ENCODE measurements around the gene TBC1D10A. TPM values are rescaled to one million over a fixed set of nuclear protein-coding genes. Genes with fewer than 3 reads are reported as not detected.
"Not testable (repeated sequence)": the region's sequence is repeated elsewhere in the genome, so short reads cannot be mapped to it uniquely, and the experiment has no call there.

The TBC1D10A gene
- total RNA-seq, 2 donors from 2014 or later, result 12.1 to 13.7 TPM

DNA sequence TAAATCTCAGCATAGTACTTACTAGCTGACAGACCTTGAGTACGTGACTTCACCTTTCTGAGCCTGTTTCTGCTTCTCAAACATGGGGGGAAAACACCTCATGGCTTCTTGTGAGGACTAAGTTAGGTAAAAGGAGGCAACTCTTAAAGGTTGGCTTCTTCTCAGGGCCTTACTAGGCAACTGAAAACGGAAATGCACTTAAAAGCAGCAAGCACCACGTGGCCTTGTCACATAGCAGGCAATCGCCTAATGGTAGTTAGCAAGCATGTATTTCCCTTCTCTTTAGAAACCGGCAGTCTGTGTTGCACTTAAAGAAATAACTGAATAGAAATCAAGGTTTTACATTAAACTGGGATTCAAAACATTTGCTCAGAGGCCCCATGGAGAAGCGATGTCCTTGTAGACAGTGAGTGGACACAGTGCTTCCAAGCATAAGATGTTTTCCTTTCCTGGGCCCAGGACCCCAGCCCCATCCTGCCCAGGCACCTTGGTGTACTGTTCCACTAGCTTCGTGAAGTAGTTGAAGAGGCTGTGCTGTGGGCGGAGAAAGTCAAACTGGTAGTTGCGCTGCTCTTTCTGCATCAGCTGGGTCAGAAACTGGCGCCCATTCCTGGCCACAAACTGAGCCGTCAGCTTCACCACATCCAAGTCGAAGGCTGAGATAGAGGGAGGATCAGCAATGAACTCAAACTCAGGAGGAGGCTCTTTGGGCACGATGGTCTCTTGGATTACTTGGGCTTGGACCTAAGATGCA lies 17.9 kb upstream of the TBC1D10A start:
- no peaks in the 10 kb centered on the region for H3K27me3 ChIP-seq (ENCODE audit: control insufficient read depth, insufficient read depth, low read length, poor library complexity, severe bottlenecking)
- H3K4me1 ChIP-seq (ENCODE audit: control insufficient read depth, insufficient read depth, low read length), result no peaks in the 10 kb centered on the region
- Mint-ChIP-seq H3K27ac (no peak overlapping the region), H3K27me3 (ENCODE audit: insufficient read depth) (no peaks in the 10 kb centered on the region), H3K36me3 (ENCODE audit: low read depth) (peaks cover 81% of the 10 kb centered on the region), H3K4me1 (no peaks in the 10 kb centered on the region), H3K9me3 (no peaks in the 10 kb centered on the region), H3K4me3 (no peak overlapping the region)
- TF ChIP-seq, protein P1, sequence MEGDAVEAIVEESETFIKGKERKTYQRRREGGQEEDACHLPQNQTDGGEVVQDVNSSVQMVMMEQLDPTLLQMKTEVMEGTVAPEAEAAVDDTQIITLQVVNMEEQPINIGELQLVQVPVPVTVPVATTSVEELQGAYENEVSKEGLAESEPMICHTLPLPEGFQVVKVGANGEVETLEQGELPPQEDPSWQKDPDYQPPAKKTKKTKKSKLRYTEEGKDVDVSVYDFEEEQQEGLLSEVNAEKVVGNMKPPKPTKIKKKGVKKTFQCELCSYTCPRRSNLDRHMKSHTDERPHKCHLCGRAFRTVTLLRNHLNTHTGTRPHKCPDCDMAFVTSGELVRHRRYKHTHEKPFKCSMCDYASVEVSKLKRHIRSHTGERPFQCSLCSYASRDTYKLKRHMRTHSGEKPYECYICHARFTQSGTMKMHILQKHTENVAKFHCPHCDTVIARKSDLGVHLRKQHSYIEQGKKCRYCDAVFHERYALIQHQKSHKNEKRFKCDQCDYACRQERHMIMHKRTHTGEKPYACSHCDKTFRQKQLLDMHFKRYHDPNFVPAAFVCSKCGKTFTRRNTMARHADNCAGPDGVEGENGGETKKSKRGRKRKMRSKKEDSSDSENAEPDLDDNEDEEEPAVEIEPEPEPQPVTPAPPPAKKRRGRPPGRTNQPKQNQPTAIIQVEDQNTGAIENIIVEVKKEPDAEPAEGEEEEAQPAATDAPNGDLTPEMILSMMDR (conservative IDR thresholded peaks at IDR 0.05), result no peak
- 95 to 97% methylated on average over 10 to 13 of the region's 13 CpGs for WGBS, 2 experiments (ENCODE audit: insufficient coverage in 1 of 2, insufficient read length in 1 of 2)
- DNase-seq, result no peak
- H3K9ac ChIP-seq (ENCODE audit: extremely low read depth, low read length, poor library complexity, severe bottlenecking), result no peak overlapping the region
- H3K9me3 ChIP-seq (ENCODE audit: control insufficient read depth, low read length), result no peaks in the 10 kb centered on the region
- no peak overlapping the region for H3K4me3 ChIP-seq (ENCODE audit: low read length)
- H3K27ac ChIP-seq (ENCODE audit: low read depth, low read length), result no peak overlapping the region
- peaks cover 92% of the 10 kb centered on the region for H3K36me3 ChIP-seq (ENCODE audit: control insufficient read depth, insufficient read depth, low read length)

DNA sequence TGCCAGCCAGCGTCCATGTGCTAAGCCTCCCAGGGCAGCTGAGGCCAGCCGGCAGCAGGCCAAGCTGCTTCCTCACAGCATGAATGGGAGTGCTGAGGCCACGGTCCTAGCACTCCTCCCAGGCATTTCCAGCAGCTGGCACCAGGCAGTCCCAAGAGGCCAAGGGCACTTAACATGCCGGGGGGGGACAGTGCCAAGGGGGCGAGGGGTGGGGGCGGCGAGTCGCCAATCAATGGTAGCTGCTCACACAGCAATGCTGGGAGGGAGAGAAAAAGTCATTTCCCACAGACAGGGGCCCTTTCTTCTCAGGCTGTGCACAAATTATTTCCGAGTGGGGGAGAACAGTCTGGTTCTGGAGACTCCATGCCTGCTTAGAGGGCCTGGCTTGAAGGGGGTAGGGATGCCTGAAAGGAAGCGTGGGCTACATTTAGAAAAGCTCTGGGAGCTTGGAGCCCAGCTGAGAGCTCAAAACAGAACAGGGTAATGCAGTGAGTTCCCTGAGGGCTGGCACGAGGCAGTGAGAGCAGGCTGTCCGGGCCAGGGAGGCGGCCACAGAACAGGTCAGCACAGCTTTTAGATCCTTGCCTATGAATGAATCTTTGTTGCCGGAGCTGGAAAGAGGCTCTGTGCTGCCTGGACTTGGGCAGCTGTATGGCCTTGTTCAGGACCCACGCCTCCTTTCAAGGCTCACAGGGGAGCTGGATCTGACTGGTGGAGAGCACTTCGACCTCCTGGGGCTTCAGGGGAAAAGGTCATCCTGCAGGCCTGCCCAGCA lies 14.4 kb upstream of the TBC1D10A start:
- TF ChIP-seq, protein P1 (conservative IDR thresholded peaks at IDR 0.05), result no peak
- no peaks in the 10 kb centered on the region for H3K4me1 ChIP-seq (ENCODE audit: control insufficient read depth, insufficient read depth, low read length)

DNA sequence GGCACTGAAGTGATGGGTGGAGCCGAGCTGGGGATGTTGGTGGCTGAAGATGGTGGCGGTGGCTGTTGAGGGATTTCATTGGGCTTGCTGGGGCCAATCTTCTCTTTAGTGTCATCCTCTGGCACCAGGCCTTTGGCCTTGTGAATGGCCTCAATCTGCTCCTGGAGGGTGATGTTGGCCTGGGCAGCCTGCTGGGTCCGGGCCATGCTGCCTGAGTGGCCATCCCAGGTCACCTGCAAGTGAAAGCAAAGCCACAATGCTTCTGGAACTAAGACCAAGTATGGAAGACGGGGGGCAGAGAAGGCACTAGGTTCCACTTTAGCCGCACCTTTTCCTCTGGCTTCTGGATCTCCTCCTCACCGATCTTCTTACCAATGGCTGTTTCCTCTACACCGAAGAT lies 12.1 kb upstream of the TBC1D10A start:
- TF ChIP-seq, protein P1 (conservative IDR thresholded peaks at IDR 0.05), result no peak
- Mint-ChIP-seq H3K4me3 (no peak overlapping the region), H3K27me3 (ENCODE audit: insufficient read depth) (no peaks in the 10 kb centered on the region), H3K9me3 (no peaks in the 10 kb centered on the region), H3K27ac (no peak overlapping the region), H3K36me3 (ENCODE audit: low read depth) (peaks cover 95% of the 10 kb centered on the region), H3K4me1 (no peaks in the 10 kb centered on the region)
- DNase-seq, result no peak
- H3K9ac ChIP-seq (ENCODE audit: extremely low read depth, low read length, poor library complexity, severe bottlenecking), result no peak overlapping the region
- no peaks in the 10 kb centered on the region for H3K4me1 ChIP-seq (ENCODE audit: control insufficient read depth, insufficient read depth, low read length)
- no peaks in the 10 kb centered on the region for H3K9me3 ChIP-seq (ENCODE audit: control insufficient read depth, low read length)
- H3K4me3 ChIP-seq (ENCODE audit: low read length), result no peak overlapping the region
- WGBS, 2 experiments (ENCODE audit: insufficient coverage in 1 of 2, insufficient read length in 1 of 2), result 89 to 94% methylated on average over 4 to 7 of the region's 7 CpGs
- no peak overlapping the region for H3K27ac ChIP-seq (ENCODE audit: low read depth, low read length)
- no peaks in the 10 kb centered on the region for H3K27me3 ChIP-seq (ENCODE audit: control insufficient read depth, insufficient read depth, low read length, poor library complexity, severe bottlenecking)
- peaks cover 89% of the 10 kb centered on the region for H3K36me3 ChIP-seq (ENCODE audit: control insufficient read depth, insufficient read depth, low read length)

More for the DNA sequence above, 14.4 kb upstream of the TBC1D10A start:
- no peak overlapping the region for H3K4me3 ChIP-seq (ENCODE audit: low read length)
- peaks cover 89% of the 10 kb centered on the region for H3K36me3 ChIP-seq (ENCODE audit: control insufficient read depth, insufficient read depth, low read length)
- no peak overlapping the region for H3K9ac ChIP-seq (ENCODE audit: extremely low read depth, low read length, poor library complexity, severe bottlenecking)
- no peaks in the 10 kb centered on the region for H3K9me3 Mint-ChIP-seq
- no peaks in the 10 kb centered on the region for H3K4me1 Mint-ChIP-seq
- no peak overlapping the region for H3K27ac Mint-ChIP-seq
- no peaks in the 10 kb centered on the region for H3K27me3 Mint-ChIP-seq (ENCODE audit: insufficient read depth)
- H3K9me3 ChIP-seq (ENCODE audit: control insufficient read depth, low read length), result no peaks in the 10 kb centered on the region
- H3K4me3 Mint-ChIP-seq, result no peak overlapping the region
- WGBS, 2 experiments (ENCODE audit: insufficient coverage in 1 of 2, insufficient read length in 1 of 2), result 91 to 93% methylated on average over 11 to 16 of the region's 16 CpGs
- H3K27ac ChIP-seq (ENCODE audit: low read depth, low read length), result no peak overlapping the region
- H3K36me3 Mint-ChIP-seq (ENCODE audit: low read depth), result peaks cover 94% of the 10 kb centered on the region
- no peaks in the 10 kb centered on the region for H3K27me3 ChIP-seq (ENCODE audit: control insufficient read depth, insufficient read depth, low read length, poor library complexity, severe bottlenecking)
- no peak for DNase-seq

DNA sequence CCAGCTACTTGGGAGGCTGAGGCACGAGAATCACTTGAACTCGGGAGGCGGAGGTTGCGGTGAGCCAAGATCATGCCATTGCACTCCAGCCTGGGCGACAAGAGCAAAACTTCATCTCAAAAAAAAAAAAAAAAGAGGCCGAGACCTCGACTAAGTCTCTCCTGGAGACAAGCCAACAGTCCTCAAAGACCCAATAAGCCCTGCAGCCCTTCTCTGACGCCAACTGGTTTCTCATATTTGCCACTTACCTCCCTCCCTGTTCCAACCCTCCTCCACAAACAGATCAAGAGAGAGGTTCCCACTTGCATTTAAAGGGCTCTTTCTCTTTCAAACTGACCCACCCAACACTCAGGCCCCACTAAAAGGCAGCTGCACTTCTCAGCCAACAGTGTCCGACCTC lies 11.6 kb upstream of the TBC1D10A start:
- not testable (repeated sequence) for H3K4me3 ChIP-seq (ENCODE audit: low read length); H3K9me3 ChIP-seq (ENCODE audit: control insufficient read depth, low read length); H3K27ac Mint-ChIP-seq; H3K9me3 Mint-ChIP-seq; DNase-seq; H3K9ac ChIP-seq (ENCODE audit: extremely low read depth, low read length, poor library complexity, severe bottlenecking); H3K4me1 Mint-ChIP-seq; H3K27me3 Mint-ChIP-seq (ENCODE audit: insufficient read depth); H3K27me3 ChIP-seq (ENCODE audit: control insufficient read depth, insufficient read depth, low read length, poor library complexity, severe bottlenecking); H3K4me3 Mint-ChIP-seq; H3K27ac ChIP-seq (ENCODE audit: low read depth, low read length); H3K4me1 ChIP-seq (ENCODE audit: control insufficient read depth, insufficient read depth, low read length)
- 92% methylated on average over 9 of the region's 9 CpGs; no CpG with 5 or more reads in 1 of the 2 experiments for WGBS, 2 experiments (ENCODE audit: insufficient coverage in 1 of 2, insufficient read length in 1 of 2)
- H3K36me3 Mint-ChIP-seq (ENCODE audit: low read depth), result peaks cover 96% of the 10 kb centered on the region
- H3K36me3 ChIP-seq (ENCODE audit: control insufficient read depth, insufficient read depth, low read length), result peaks cover 89% of the 10 kb centered on the region
